ENCODE data around the gene ME3.
"Not testable (repeated sequence)": the region's sequence is repeated elsewhere in the genome, so short reads cannot be mapped to it uniquely, and the experiment has no call there.

ME3 gene

GRCh38 chr11:86558841-86559240 is 113.6 kb downstream of the ME3 start:
- DNase-seq (no peak), ATAC-seq (no peak)

GRCh38 chr11:86558207-86558606 is 114.2 kb downstream of the ME3 start:
- DNase-seq: no peak
- ATAC-seq: no peak

GRCh38 chr11:86555866-86556265 is 116.5 kb downstream of the ME3 start:
- no peak for ATAC-seq
- no peak for DNase-seq

GRCh38 chr11:86555401-86555800 is 117.0 kb downstream of the ME3 start:
- ATAC-seq (no peak), DNase-seq (no peak)

- DNase-seq (no peak), ATAC-seq (no peak)
These were observed 119.2 kb downstream of the ME3 start for GRCh38 chr11:86553265-86553664.

- no peak for ATAC-seq
- DNase-seq: no peak
These were observed 120.9 kb downstream of the ME3 start for GRCh38 chr11:86551288-86552092.

- ATAC-seq: no peak
These were observed 121.7 kb downstream of the ME3 start for GRCh38 chr11:86550757-86551156.

GRCh38 chr11:86548271-86548917 is 124.0 kb downstream of the ME3 start:
- DNase-seq: no peak
- ATAC-seq: no peak

More at GRCh38 chr11:86550757-86551156, 121.7 kb downstream of the ME3 start:
- DNase-seq: no peak

- DNase-seq (no peak), ATAC-seq (no peak)
These were observed 124.7 kb downstream of the ME3 start for GRCh38 chr11:86547727-86548126.

- DNase-seq, ATAC-seq: not testable (repeated sequence)
These were observed 131.1 kb downstream of the ME3 start for GRCh38 chr11:86541299-86541698.

- no peak for ATAC-seq
These were observed 134.2 kb downstream of the ME3 start for GRCh38 chr11:86538223-86538548.

GRCh38 chr11:86537541-86538222 is 134.7 kb downstream of the ME3 start:
- DNase-seq (no peak), ATAC-seq (no peak)

More at GRCh38 chr11:86538223-86538548, 134.2 kb downstream of the ME3 start:
- DNase-seq: no peak

GRCh38 chr11:86535773-86536172 is 136.6 kb downstream of the ME3 start:
- DNase-seq: no peak
- ATAC-seq: no peak

GRCh38 chr11:86524620-86525352 is 147.6 kb downstream of the ME3 start:
- ATAC-seq: no peak
- no peak for DNase-seq

GRCh38 chr11:86523738-86524619 is 148.4 kb downstream of the ME3 start:
- DNase-seq (no peak), ATAC-seq (no peak)

- DNase-seq, ATAC-seq: not testable (repeated sequence)
These were observed 149.9 kb downstream of the ME3 start for GRCh38 chr11:86522512-86522911.

- DNase-seq (no peak), ATAC-seq (no peak)
These were observed 153.1 kb downstream of the ME3 start for GRCh38 chr11:86519064-86519911.

GRCh38 chr11:86518211-86518610 is 154.2 kb downstream of the ME3 start:
- DNase-seq: no peak
- no peak for ATAC-seq

GRCh38 chr11:86517557-86517956 is 154.9 kb downstream of the ME3 start:
- DNase-seq (no peak), ATAC-seq (no peak)

- DNase-seq: no peak
- ATAC-seq: no peak
These were observed 156.9 kb downstream of the ME3 start for GRCh38 chr11:86515297-86516094.

Measured in stimulated activated naive CD8-positive, alpha-beta T cell treated with anti-CD3 and anti-CD28 coated beads, Interleukin-15, Interleukin-2, amounts not matched to agents 100 U/mL and 50 U/mL, for 24 hours (primary cell).